HEK293 (cell line): ENCODE measurements around the gene GRIK2.

ENCODE experiments used
- CTCF ChIA-PET: fragments of 350-600 bp; formaldehyde crosslinking; extraction: SDS; loops from one replicate; lab custom pipeline; 2021; ENCODE audit warnings: antibody characterized with exemption; lab: Yijun Ruan, JAX
- POLR2A ChIA-PET: fragments of 300-600 bp; formaldehyde crosslinking; extraction: SDS; loops from one replicate; lab custom pipeline; 2020; ENCODE audit warnings: antibody characterized with exemption, inconsistent platforms; lab: Yijun Ruan, JAX
- H3K27ac ChIP-seq: fragments of 200-500 bp; sonication (Bioruptor generic); 2 replicates; pipeline ENCODE4 v1.5.1; 2014; ENCODE audit warnings: low read depth, low read length, control low read depth, inconsistent platforms; ENCODE audit errors: extremely low read depth
- H3K36me3 ChIP-seq, 2 experiments: fragments of 200-500 bp in 1 of 2; sonication (Bioruptor generic) in 1 of 2; 1 replicate in 1 of 2; 2 replicates in 1 of 2; pipeline ENCODE4 v1.5.1; 2014 to 2017; ENCODE audit warnings: inconsistent platforms in 2 of 2, low read length in 2 of 2; ENCODE audit not compliant: control insufficient read depth in 2 of 2, insufficient read depth in 1 of 2
- H3K4me1 ChIP-seq: fragments of 200-500 bp; sonication (Bioruptor generic); 2 replicates; pipeline ENCODE4 v1.5.1; 2014; ENCODE audit warnings: mild to moderate bottlenecking, low read length, inconsistent platforms; ENCODE audit not compliant: control insufficient read depth, insufficient read depth
- H3K4me3 ChIP-seq: 2 replicates; pipeline ENCODE4 v1.5.1; 2011; ENCODE audit warnings: low read depth, mild to moderate bottlenecking, control low read depth, low read length, moderate library complexity
- H3K9me3 ChIP-seq: fragments of 200-500 bp; sonication (Bioruptor generic); 2 replicates; pipeline ENCODE4 v1.5.1; 2014; ENCODE audit warnings: low read depth, low read length, inconsistent platforms; ENCODE audit not compliant: control insufficient read depth, insufficient read depth
- BCL11A ChIP-seq: fragments of 450-650 bp; formaldehyde crosslinking; IDR thresholded peaks from 2 replicates; pipeline ENCODE4 v1.5.1; 2016; ENCODE audit warnings: low read depth, missing biosample characterization, missing genetic modification characterization
- MZF1 ChIP-seq: fragments of 450-650 bp; formaldehyde crosslinking; IDR thresholded peaks from 2 replicates; pipeline ENCODE4 v1.5.1; 2017; ENCODE audit warnings: missing biosample characterization, missing genetic modification characterization, borderline replicate concordance
- REPIN1 ChIP-seq: fragments of 450-650 bp; formaldehyde crosslinking; IDR thresholded peaks from 2 replicates; pipeline ENCODE4 v1.5.1; 2017; ENCODE audit warnings: missing biosample characterization, missing genetic modification characterization, low read depth
- SALL2 ChIP-seq: fragments of 450-650 bp; formaldehyde crosslinking; IDR thresholded peaks from 2 replicates; pipeline ENCODE4 v1.5.0; 2017; ENCODE audit warnings: missing biosample characterization, mild to moderate bottlenecking, missing genetic modification characterization, borderline replicate concordance
- SP2 ChIP-seq: fragments of 450-650 bp; formaldehyde crosslinking; IDR thresholded peaks from 2 replicates; pipeline ENCODE4 v1.5.1; 2016; ENCODE audit warnings: missing biosample characterization, missing genetic modification characterization
- SP7 ChIP-seq: fragments of 450-650 bp; formaldehyde crosslinking; IDR thresholded peaks from 2 replicates; pipeline ENCODE4 v1.5.1; 2016; ENCODE audit warnings: missing biosample characterization, missing genetic modification characterization
- TCF7L2 ChIP-seq: IDR thresholded peaks from 2 replicates; pipeline ENCODE4 v1.6.1; 2011; ENCODE audit warnings: low read depth, mild to moderate bottlenecking, inconsistent platforms, low read length, moderate library complexity, borderline replicate concordance
- YY2 ChIP-seq: fragments of 450-650 bp; formaldehyde crosslinking; IDR thresholded peaks from 2 replicates; pipeline ENCODE4 v1.5.1; 2016; ENCODE audit warnings: missing biosample characterization, missing genetic modification characterization
- ZBTB20 ChIP-seq: fragments of 450-650 bp; formaldehyde crosslinking; IDR thresholded peaks from 2 replicates; pipeline ENCODE4 v1.5.1; 2016; ENCODE audit warnings: missing biosample characterization, missing genetic modification characterization
- ZBTB48 ChIP-seq: fragments of 450-650 bp; formaldehyde crosslinking; IDR thresholded peaks from 2 replicates; pipeline ENCODE4 v1.5.1; 2016; ENCODE audit warnings: missing biosample characterization, missing genetic modification characterization
- ZBTB49 ChIP-seq: fragments of 450-650 bp; formaldehyde crosslinking; IDR thresholded peaks from 2 replicates; pipeline ENCODE4 v1.5.1; 2016; ENCODE audit warnings: missing biosample characterization, missing genetic modification characterization, low read depth
- ZNF138 ChIP-seq: fragments of 450-650 bp; formaldehyde crosslinking; IDR thresholded peaks from 2 replicates; pipeline ENCODE4 v1.5.1; 2016; ENCODE audit warnings: missing biosample characterization, missing genetic modification characterization, borderline replicate concordance
- ZNF2 ChIP-seq: fragments of 450-650 bp; formaldehyde crosslinking; IDR thresholded peaks from 2 replicates; pipeline ENCODE4 v1.5.1; 2016; ENCODE audit warnings: missing biosample characterization, missing genetic modification characterization
- ZNF202 ChIP-seq: fragments of 450-650 bp; formaldehyde crosslinking; IDR thresholded peaks from 2 replicates; pipeline ENCODE4 v1.5.1; 2016; ENCODE audit warnings: missing biosample characterization, missing genetic modification characterization, borderline replicate concordance
- ZNF211 ChIP-seq: fragments of 450-650 bp; formaldehyde crosslinking; IDR thresholded peaks from 2 replicates; pipeline ENCODE4 v1.5.1; 2016; ENCODE audit warnings: low read depth, missing biosample characterization, missing genetic modification characterization
- ZNF223 ChIP-seq: fragments of 450-650 bp; formaldehyde crosslinking; IDR thresholded peaks from 2 replicates; pipeline ENCODE4 v1.5.1; 2016; ENCODE audit warnings: missing biosample characterization, missing genetic modification characterization
- ZNF248 ChIP-seq: fragments of 450-650 bp; formaldehyde crosslinking; IDR thresholded peaks from 2 replicates; pipeline ENCODE4 v1.5.1; 2017; ENCODE audit warnings: missing biosample characterization, missing genetic modification characterization
- ZNF266 ChIP-seq: fragments of 450-650 bp; formaldehyde crosslinking; IDR thresholded peaks from 2 replicates; pipeline ENCODE4 v1.5.1; 2016; ENCODE audit warnings: missing biosample characterization, missing genetic modification characterization, low read depth
- ZNF426 ChIP-seq: fragments of 450-650 bp; formaldehyde crosslinking; IDR thresholded peaks from 2 replicates; pipeline ENCODE4 v1.5.1; 2017; ENCODE audit warnings: missing biosample characterization, missing genetic modification characterization, mild to moderate bottlenecking, inconsistent platforms, moderate library complexity
- ZNF664 ChIP-seq: fragments of 450-650 bp; formaldehyde crosslinking; IDR thresholded peaks from 2 replicates; pipeline ENCODE4 v1.5.1; 2016; ENCODE audit warnings: missing biosample characterization, missing genetic modification characterization
- ZNF692 ChIP-seq: fragments of 450-650 bp; formaldehyde crosslinking; IDR thresholded peaks from 2 replicates; pipeline ENCODE4 v1.5.1; 2016; ENCODE audit warnings: missing biosample characterization, missing genetic modification characterization
- ZNF76 ChIP-seq: fragments of 450-650 bp; formaldehyde crosslinking; IDR thresholded peaks from 2 replicates; pipeline ENCODE4; 2016; ENCODE audit warnings: low read depth, missing biosample characterization, missing genetic modification characterization, borderline replicate concordance
- ZXDB ChIP-seq: fragments of 450-650 bp; formaldehyde crosslinking; IDR thresholded peaks from 2 replicates; pipeline ENCODE4 v1.5.1; 2016; ENCODE audit warnings: missing biosample characterization, missing genetic modification characterization

Gene GRIK2

GRCh38 chr6:101847690-101848089 is 454.2 kb downstream of the GRIK2 start:
- TF ChIP-seq ZNF426 (tag by site-specific recombination) (no peak), MZF1 (tag by site-specific recombination) (no peak), SP7 (tag by site-specific recombination) (no peak), ZNF76 (tag by site-specific recombination) (no peak), SP2 (tag by site-specific recombination) (no peak), REPIN1 (tag by site-specific recombination) (no peak), BCL11A (no peak), ZNF248 (tag by site-specific recombination) (no peak), ZNF664 (no peak)
- CTCF ChIA-PET: interaction anchor here (0.6 kb wide), 1 partner anchor 32 kb away, joined by 3 read pairs; no protein-coding TSS in a partner anchor
- no peaks in the 10 kb centered on the region for H3K36me3 ChIP-seq
- no peak overlapping the region for H3K4me3 ChIP-seq
- H3K9me3 ChIP-seq: no peaks in the 10 kb centered on the region
- no peaks in the 10 kb centered on the region for H3K4me1 ChIP-seq
- no peak overlapping the region for H3K27ac ChIP-seq
- POLR2A ChIA-PET: no interaction called here

- TF ChIP-seq ZNF202 (tag by site-specific recombination) (no peak), ZNF266 (tag by site-specific recombination) (no peak), ZNF223 (tag by site-specific recombination) (no peak), ZXDB (no peak), ZBTB48 (no peak), ZBTB20 (tag by site-specific recombination) (no peak), YY2 (no peak), ZNF2 (tag by site-specific recombination) (no peak), SALL2 (tag by site-specific recombination) (no peak), ZNF138 (tag by site-specific recombination) (no peak), ZNF692 (tag by site-specific recombination) (no peak), ZBTB49 (no peak), TCF7L2 (no peak), ZNF211 (tag by site-specific recombination) (no peak), REPIN1 (tag by site-specific recombination) (no peak)
- TF ChIP-seq, all 188 proteins: peak for 0
- Histone ChIP-seq H3K4me1 (no peaks in the 10 kb centered on the region), H3K36me3 (no peaks in the 10 kb centered on the region), H3K27ac (no peak overlapping the region), H3K4me3 (no peak overlapping the region), H3K9me3 (no peaks in the 10 kb centered on the region)
- POLR2A ChIA-PET: no interaction called here
- CTCF ChIA-PET: no interaction called here
Measured at GRCh38 chr6:101851911-101852310, 458.4 kb downstream of the GRIK2 start.
